ENCODE measurements around the gene HUS1. TPM values are rescaled to one million over a fixed set of nuclear protein-coding genes. Genes with fewer than 3 reads are reported as not detected.

HUS1 gene
- total RNA-seq, 2 donors from 2014 or later: 15.2 to 16.9 TPM

- no peak within 1 kb of the TSS for H3K27ac ChIP-seq
- H3K4me1 ChIP-seq: no peaks in the 10 kb centered on the region
- H3K27me3 ChIP-seq: no peaks in the 10 kb centered on the region
- H3K4me3 ChIP-seq: no peak within 1 kb of the TSS
- DNase-seq (no peak), ATAC-seq (no peak)
- no peaks in the 10 kb centered on the region for H3K36me3 ChIP-seq (replicated peaks in 1 of 2; ENCODE audit: insufficient read depth in 1 of 2, low read depth in 2 of 2)
- no peak for TF ChIP-seq POLR2A (IDR thresholded peaks at IDR 0.05)
- no peak for TF ChIP-seq CTCF (IDR thresholded peaks at IDR 0.05)
- intact Hi-C loops (cut with DNase I): no loop called here
- no peaks in the 10 kb centered on the region for H3K9me3 ChIP-seq
- 78 to 85% methylated on average over 7 of the region's 7 CpGs for WGBS, 2 donors
Measured at GRCh38 chr7:47948141-47948790, 31.1 kb downstream of the HUS1 start, which contains the start of gene PKD1L1. Gene PKD1L1 (minus strand): TSS chr7:47948466. CDS start chr7:47948440, 26 bp downstream.

GRCh38 chr7:47947355-47947749 lies 32.1 kb downstream of the HUS1 start:
- TF ChIP-seq CTCF (IDR thresholded peaks at IDR 0.05) (no peak), POLR2A (IDR thresholded peaks at IDR 0.05) (no peak)
- no peak overlapping the region for H3K27ac ChIP-seq
- no peaks in the 10 kb centered on the region for H3K4me1 ChIP-seq
- no peaks in the 10 kb centered on the region for H3K27me3 ChIP-seq
- WGBS, 2 donors: 91% methylated on average over 3 to 7 of the region's 7 CpGs
- H3K4me3 ChIP-seq: no peak overlapping the region
- DNase-seq (no peak), ATAC-seq (no peak)
- no peaks in the 10 kb centered on the region for H3K36me3 ChIP-seq (replicated peaks in 1 of 2; ENCODE audit: insufficient read depth in 1 of 2, low read depth in 2 of 2)
- H3K9me3 ChIP-seq: no peaks in the 10 kb centered on the region
- intact Hi-C loops (cut with DNase I): no loop called here

GRCh38 chr7:47946581-47947354 lies 32.6 kb downstream of the HUS1 start:
- WGBS, 2 donors: 60 to 67% methylated on average over 7 of the region's 7 CpGs
- TF ChIP-seq POLR2A (IDR thresholded peaks at IDR 0.05) (no peak), CTCF (IDR thresholded peaks at IDR 0.05) (no peak)
- no peak for DNase-seq
- Histone ChIP-seq H3K4me3 (no peak overlapping the region), H3K27me3 (no peaks in the 10 kb centered on the region), H3K36me3 (replicated peaks in 1 of 2; ENCODE audit: insufficient read depth in 1 of 2, low read depth in 2 of 2) (no peaks in the 10 kb centered on the region), H3K4me1 (no peaks in the 10 kb centered on the region), H3K27ac (no peak overlapping the region), H3K9me3 (no peaks in the 10 kb centered on the region)
- ATAC-seq: no peak
- intact Hi-C loops (cut with DNase I): no loop called here

GRCh38 chr7:47945261-47946015 lies 34.0 kb downstream of the HUS1 start:
- DNase-seq: peak; percentile 79 to 90 (median 82)
- 35 to 40% methylated on average over 8 of the region's 8 CpGs for WGBS, 2 donors
- TF ChIP-seq POLR2A (IDR thresholded peaks at IDR 0.05) (no peak), CTCF (IDR thresholded peaks at IDR 0.05) (peak; percentile 48 to 78 (median 74))
- Histone ChIP-seq H3K27me3 (no peaks in the 10 kb centered on the region), H3K4me3 (no peak overlapping the region), H3K36me3 (replicated peaks in 1 of 2; ENCODE audit: insufficient read depth in 1 of 2, low read depth in 2 of 2) (no peaks in the 10 kb centered on the region), H3K27ac (no peak overlapping the region), H3K4me1 (no peaks in the 10 kb centered on the region), H3K9me3 (no peaks in the 10 kb centered on the region)
- intact Hi-C loops (cut with DNase I): no loop called here
- ATAC-seq: peak; percentile 59

All from body of pancreas (tissue), 4 donors.